ENCODE measurements around the gene MS4A6E. TPM values are rescaled to one million over a fixed set of nuclear protein-coding genes. Genes with fewer than 3 reads are reported as not detected.

MS4A6E gene
- total RNA-seq, 1 experiment from 2014 or later, result not detected

DNA sequence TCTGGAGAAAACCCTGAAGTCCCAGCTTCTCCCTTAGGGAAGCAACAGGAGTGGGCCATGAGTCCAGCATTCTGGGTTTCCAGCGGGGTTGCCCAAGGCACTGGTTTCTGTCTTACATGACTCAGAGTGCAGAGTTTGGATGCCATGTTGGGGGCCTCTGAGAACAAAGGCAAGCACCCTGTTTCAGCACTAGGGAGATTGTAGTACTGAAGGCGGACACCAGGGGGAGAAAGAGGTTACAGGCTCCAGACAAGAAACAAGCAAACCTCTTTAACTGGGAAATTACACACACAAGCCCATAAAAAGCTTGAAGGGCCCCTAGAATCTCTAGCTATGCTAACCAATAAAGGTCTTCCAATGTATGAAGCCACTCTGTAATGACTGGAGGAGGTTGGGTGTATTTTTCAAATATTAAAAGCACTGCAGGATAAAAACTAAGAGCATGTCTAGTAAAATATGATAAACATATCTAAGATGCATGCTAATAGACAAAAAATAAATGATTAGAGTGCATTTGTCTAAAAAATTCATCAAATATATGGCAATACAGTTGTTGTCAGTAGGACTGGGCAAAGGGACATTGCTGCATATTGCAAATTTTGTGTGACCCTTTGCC lies 7.1 kb downstream of the MS4A6E start:
- no peaks in the 10 kb centered on the region for H3K9me3 ChIP-seq (ENCODE audit: low read depth, low read length, poor library complexity, severe bottlenecking)
- TF ChIP-seq EZH2 (IDR thresholded peaks at IDR 0.05; ENCODE audit: borderline replicate concordance, low read depth, low read length, poor library complexity, severe bottlenecking), result no peak
- TF ChIP-seq, protein P1, sequence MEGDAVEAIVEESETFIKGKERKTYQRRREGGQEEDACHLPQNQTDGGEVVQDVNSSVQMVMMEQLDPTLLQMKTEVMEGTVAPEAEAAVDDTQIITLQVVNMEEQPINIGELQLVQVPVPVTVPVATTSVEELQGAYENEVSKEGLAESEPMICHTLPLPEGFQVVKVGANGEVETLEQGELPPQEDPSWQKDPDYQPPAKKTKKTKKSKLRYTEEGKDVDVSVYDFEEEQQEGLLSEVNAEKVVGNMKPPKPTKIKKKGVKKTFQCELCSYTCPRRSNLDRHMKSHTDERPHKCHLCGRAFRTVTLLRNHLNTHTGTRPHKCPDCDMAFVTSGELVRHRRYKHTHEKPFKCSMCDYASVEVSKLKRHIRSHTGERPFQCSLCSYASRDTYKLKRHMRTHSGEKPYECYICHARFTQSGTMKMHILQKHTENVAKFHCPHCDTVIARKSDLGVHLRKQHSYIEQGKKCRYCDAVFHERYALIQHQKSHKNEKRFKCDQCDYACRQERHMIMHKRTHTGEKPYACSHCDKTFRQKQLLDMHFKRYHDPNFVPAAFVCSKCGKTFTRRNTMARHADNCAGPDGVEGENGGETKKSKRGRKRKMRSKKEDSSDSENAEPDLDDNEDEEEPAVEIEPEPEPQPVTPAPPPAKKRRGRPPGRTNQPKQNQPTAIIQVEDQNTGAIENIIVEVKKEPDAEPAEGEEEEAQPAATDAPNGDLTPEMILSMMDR (conservative IDR thresholded peaks at IDR 0.05; ENCODE audit: low read depth, low read length), result peak; percentile 84
- CTCF ChIA-PET, result no interaction called here
- DNase-seq (ENCODE audit: low spot score), result peak; percentile 73
- no peaks in the 10 kb centered on the region for H3K36me3 ChIP-seq (ENCODE audit: insufficient read depth, low read length, poor library complexity, severe bottlenecking)
- intact Hi-C loops (cut with micrococcal nuclease; ENCODE audit: unreplicated experiment), result no loop called here
- no peak overlapping the region for H3K27ac ChIP-seq (ENCODE audit: low read depth, low read length, poor library complexity, severe bottlenecking)
- no peaks in the 10 kb centered on the region for H3K27me3 ChIP-seq (replicated peaks; ENCODE audit: insufficient read depth, low read depth, low read length, poor library complexity)
- POLR2A ChIA-PET (ENCODE audit: low non-redundant PET), result no interaction called here
- no TSS peak for BruUV-seq (replicated peaks)
- no peaks in the 10 kb centered on the region for H3K4me1 ChIP-seq (ENCODE audit: insufficient read depth, low read length, poor library complexity, severe bottlenecking)
- no peak overlapping the region for H3K4me3 ChIP-seq (ENCODE audit: low read depth, low read length, poor library complexity, severe bottlenecking)

DNA sequence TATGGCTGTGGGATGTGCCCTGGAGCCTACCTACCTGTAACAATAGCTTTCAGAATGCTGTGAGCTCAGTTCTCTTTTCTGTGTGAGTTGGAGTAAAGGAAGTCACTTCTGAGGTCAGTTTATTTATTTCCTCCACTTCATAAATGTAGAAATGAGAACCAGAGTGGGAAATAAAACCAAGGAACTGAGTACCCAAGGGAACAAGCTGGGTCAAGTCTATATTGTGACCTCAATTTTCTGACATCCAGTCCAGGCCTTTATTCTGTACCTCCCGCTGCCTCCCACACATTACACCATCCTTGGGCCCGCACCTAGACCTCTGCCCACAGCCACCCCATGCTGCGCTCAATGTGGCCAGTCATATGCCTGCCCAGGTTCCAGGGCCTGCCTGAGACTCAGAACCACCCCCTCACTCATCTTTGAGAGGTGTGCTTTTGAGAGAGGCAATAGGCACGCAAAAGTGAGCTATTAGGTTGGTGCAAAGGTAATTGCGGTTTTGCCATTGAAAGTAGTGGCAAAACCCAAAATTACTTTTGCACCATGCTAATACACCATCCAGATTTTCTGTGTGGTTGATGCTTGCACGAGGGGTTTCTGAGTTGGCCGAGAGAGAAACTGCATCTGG lies 9.8 kb downstream of the MS4A6E start:
- ChIA-PET POLR2A (ENCODE audit: low non-redundant PET) (no interaction called here), CTCF (no interaction called here)
- TF ChIP-seq, protein P1 (conservative IDR thresholded peaks at IDR 0.05; ENCODE audit: low read depth, low read length), result no peak
- no peak for TF ChIP-seq EZH2 (IDR thresholded peaks at IDR 0.05; ENCODE audit: borderline replicate concordance, low read depth, low read length, poor library complexity, severe bottlenecking)
- BruUV-seq (replicated peaks), result no TSS peak
- intact Hi-C loops (cut with micrococcal nuclease; ENCODE audit: unreplicated experiment), result no loop called here
- Histone ChIP-seq H3K27me3 (replicated peaks; ENCODE audit: insufficient read depth, low read depth, low read length, poor library complexity) (no peaks in the 10 kb centered on the region), H3K4me1 (ENCODE audit: insufficient read depth, low read length, poor library complexity, severe bottlenecking) (no peaks in the 10 kb centered on the region), H3K27ac (ENCODE audit: low read depth, low read length, poor library complexity, severe bottlenecking) (no peak overlapping the region), H3K9me3 (ENCODE audit: low read depth, low read length, poor library complexity, severe bottlenecking) (no peaks in the 10 kb centered on the region), H3K36me3 (ENCODE audit: insufficient read depth, low read length, poor library complexity, severe bottlenecking) (no peaks in the 10 kb centered on the region), H3K4me3 (ENCODE audit: low read depth, low read length, poor library complexity, severe bottlenecking) (no peak overlapping the region)
- no peak for DNase-seq (ENCODE audit: low spot score)

DNA sequence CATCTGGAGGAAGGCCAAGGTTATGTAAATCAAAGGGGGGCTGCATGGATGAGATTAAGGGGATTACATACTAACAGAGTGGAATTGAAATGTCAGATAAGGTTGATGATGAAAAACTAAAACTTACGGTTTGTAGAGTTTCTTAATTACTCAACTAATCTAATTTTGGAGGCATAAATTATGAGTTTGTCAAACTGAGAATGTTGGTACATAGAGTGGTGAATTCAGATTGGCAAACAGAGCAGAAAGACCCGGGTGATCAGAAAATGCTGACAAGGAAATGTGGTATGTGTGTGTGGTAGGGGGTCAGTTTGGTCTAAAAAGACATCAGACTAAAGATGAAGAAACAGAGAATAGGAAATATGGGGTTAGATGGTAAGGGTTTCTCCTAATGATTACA lies 11.0 kb downstream of the MS4A6E start:
- DNase-seq (ENCODE audit: low spot score), result no peak
- no peaks in the 10 kb centered on the region for H3K27me3 ChIP-seq (replicated peaks; ENCODE audit: insufficient read depth, low read depth, low read length, poor library complexity)
- H3K27ac ChIP-seq (ENCODE audit: low read depth, low read length, poor library complexity, severe bottlenecking), result no peak overlapping the region
- no peak for TF ChIP-seq EZH2 (IDR thresholded peaks at IDR 0.05; ENCODE audit: borderline replicate concordance, low read depth, low read length, poor library complexity, severe bottlenecking)
- no peaks in the 10 kb centered on the region for H3K4me1 ChIP-seq (ENCODE audit: insufficient read depth, low read length, poor library complexity, severe bottlenecking)
- ChIA-PET CTCF (no interaction called here), POLR2A (ENCODE audit: low non-redundant PET) (no interaction called here)
- no peaks in the 10 kb centered on the region for H3K36me3 ChIP-seq (ENCODE audit: insufficient read depth, low read length, poor library complexity, severe bottlenecking)
- no TSS peak for BruUV-seq (replicated peaks)
- H3K4me3 ChIP-seq (ENCODE audit: low read depth, low read length, poor library complexity, severe bottlenecking), result no peak overlapping the region
- no peaks in the 10 kb centered on the region for H3K9me3 ChIP-seq (ENCODE audit: low read depth, low read length, poor library complexity, severe bottlenecking)
- intact Hi-C loops (cut with micrococcal nuclease; ENCODE audit: unreplicated experiment), result no loop called here

DNA sequence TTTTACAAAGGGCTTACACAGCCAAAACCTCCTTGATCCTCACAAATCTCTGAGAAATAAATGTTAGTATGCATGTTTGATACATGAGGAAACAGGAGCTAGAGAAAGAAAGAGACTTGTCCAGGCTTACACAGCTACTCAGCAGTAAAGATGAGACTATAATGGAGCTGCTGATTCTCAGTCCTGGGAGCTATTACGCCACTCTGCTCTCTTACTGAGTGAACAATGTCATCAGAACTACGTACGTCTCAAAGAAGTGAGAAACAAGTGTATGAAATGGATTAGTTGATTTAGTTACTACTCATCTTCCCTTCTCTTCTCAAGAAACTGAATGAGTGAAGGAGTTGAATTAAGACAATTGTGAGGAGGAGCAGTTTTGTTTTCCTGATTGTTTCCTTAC lies 12.3 kb downstream of the MS4A6E start:
- intact Hi-C loops (cut with micrococcal nuclease; ENCODE audit: unreplicated experiment), result no loop called here
- H3K36me3 ChIP-seq (ENCODE audit: insufficient read depth, low read length, poor library complexity, severe bottlenecking), result no peaks in the 10 kb centered on the region
- no peaks in the 10 kb centered on the region for H3K9me3 ChIP-seq (ENCODE audit: low read depth, low read length, poor library complexity, severe bottlenecking)
- no peaks in the 10 kb centered on the region for H3K4me1 ChIP-seq (ENCODE audit: insufficient read depth, low read length, poor library complexity, severe bottlenecking)
- no peak overlapping the region for H3K27ac ChIP-seq (ENCODE audit: low read depth, low read length, poor library complexity, severe bottlenecking)
- TF ChIP-seq EZH2 (IDR thresholded peaks at IDR 0.05; ENCODE audit: borderline replicate concordance, low read depth, low read length, poor library complexity, severe bottlenecking), result no peak
- TF ChIP-seq, protein P1 (conservative IDR thresholded peaks at IDR 0.05; ENCODE audit: low read depth, low read length), result no peak
- H3K27me3 ChIP-seq (replicated peaks; ENCODE audit: insufficient read depth, low read depth, low read length, poor library complexity), result no peaks in the 10 kb centered on the region
- ChIA-PET POLR2A (ENCODE audit: low non-redundant PET) (no interaction called here), CTCF (interaction anchor here (0.6 kb wide), 1 partner anchor 254 kb away, joined by 4 read pairs; no protein-coding TSS in a partner anchor)
- H3K4me3 ChIP-seq (ENCODE audit: low read depth, low read length, poor library complexity, severe bottlenecking), result no peak overlapping the region
- no TSS peak for BruUV-seq (replicated peaks)
- DNase-seq (ENCODE audit: low spot score), result no peak

All from A673 (cell line).